Ascending aorta (tissue), 2 donors: ENCODE data around the gene TUBA4B. TPM values are rescaled to one million over a fixed set of nuclear protein-coding genes. Genes with fewer than 3 reads are reported as not detected.

Experiments
- DNase-seq, 2 donors: peaks; one replicate each; pipeline ENCODE4 v3.0.0-alpha.2; 2019; ENCODE audit warnings: low spot score in 2 of 2
- H3K27ac ChIP-seq, 2 donors: fragments of 200-600 bp; sonication (generic); one replicate each; pipeline ENCODE4 v1.5.1; 2016 to 2017; ENCODE audit warnings: mild to moderate bottlenecking in 1 of 2
- H3K27me3 ChIP-seq: fragments of 200-600 bp; sonication (generic); one replicate; pipeline ENCODE4 v1.5.1; 2017
- H3K36me3 ChIP-seq, 2 donors: fragments of 200-600 bp; sonication (generic); one replicate each; pipeline ENCODE4 v1.5.1; 2016
- H3K4me1 ChIP-seq, 2 donors: fragments of 200-600 bp; sonication (generic); one replicate each; pipeline ENCODE4 v1.5.1; 2016 to 2017; ENCODE audit warnings: mild to moderate bottlenecking in 1 of 2
- H3K4me3 ChIP-seq, 2 donors: fragments of 200-600 bp; sonication (generic); one replicate each; pipeline ENCODE4 v1.5.1; 2016 to 2017; ENCODE audit warnings: mild to moderate bottlenecking in 1 of 2
- H3K9me3 ChIP-seq, 2 donors: fragments of 200-600 bp; sonication (generic); one replicate each; pipeline ENCODE4 v1.5.1; 2016
- CTCF ChIP-seq, 3 experiments: fragments of 200-600 bp in 2 of 3; fragments of 450-650 bp in 1 of 3; sonication (generic) in 2 of 3; IDR thresholded peaks; one replicate each; pipeline ENCODE4 v1.5.1; 2016 to 2019; ENCODE audit warnings: antibody characterized with exemption in 3 of 3, mild to moderate bottlenecking in 1 of 3, moderate library complexity in 1 of 3
- intact Hi-C: fragments of 100-400 bp; cut with DNase I; formaldehyde crosslinking; loops from one replicate; pipeline ENCODE4 v1.15.1; 2023
- total RNA-seq: library from RNA; depleted of rRNA; stranded (reverse); fragments of >200 nt; gene quantifications from one replicate; pipeline ENCODE4 v1.1.0, GENCODE V29; 2016

TUBA4B gene
- total RNA-seq, 1 donor from 2014 or later = not detected

DNA sequence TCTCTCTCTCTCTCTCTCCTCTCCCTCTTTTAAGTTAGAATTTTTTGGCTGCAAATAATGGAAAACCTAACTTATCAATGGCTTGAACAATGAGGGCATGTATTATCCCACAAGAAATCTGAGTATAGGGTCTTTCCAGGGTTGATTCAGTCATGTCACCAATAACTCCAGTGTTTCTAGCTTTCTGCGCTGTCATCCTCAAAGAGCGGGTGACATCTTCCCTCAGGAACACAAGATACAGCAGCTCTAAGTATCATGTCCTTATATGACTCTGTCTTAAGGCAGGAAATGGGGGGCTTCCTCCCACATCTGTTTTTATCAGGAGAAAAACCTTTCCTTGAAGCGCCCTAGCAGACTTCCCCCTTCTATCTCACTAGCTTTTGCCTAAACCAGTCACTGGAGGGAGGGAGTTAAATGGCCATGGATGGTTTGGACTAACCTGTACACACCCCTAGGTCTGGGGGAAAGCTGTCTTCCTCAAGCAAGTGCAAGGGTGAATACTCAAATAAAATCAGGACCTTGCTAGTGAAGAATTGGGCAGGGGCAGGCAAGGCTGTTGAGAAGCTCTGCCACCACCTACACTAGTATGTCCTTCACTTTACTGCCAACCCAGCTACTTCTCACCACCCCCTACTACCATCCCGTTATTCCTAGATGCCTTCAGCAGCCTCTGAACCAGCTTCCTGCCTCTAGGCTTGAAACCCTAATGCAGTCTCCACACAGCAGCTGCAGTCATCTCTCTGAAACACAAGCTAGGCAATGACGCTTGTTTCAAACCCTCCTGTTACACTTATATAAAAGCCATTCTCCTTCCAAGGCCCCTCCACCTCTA lies 8.2 kb downstream of the TUBA4B start:
- H3K27ac ChIP-seq = no peak overlapping the region
- H3K36me3 ChIP-seq = no peaks in the 10 kb centered on the region
- intact Hi-C loops = no loop called here

GRCh38 chr2:219266232-219266631 lies 13.2 kb downstream of the TUBA4B start:
- Histone ChIP-seq H3K4me3 (no peak overlapping the region), H3K27me3 (no peaks in the 10 kb centered on the region), H3K9me3 (no peaks in the 10 kb centered on the region), H3K27ac (no peak overlapping the region), H3K36me3 (no peaks in the 10 kb centered on the region), H3K4me1 (no peaks in the 10 kb centered on the region)
- DNase-seq = no peak
- no peak for TF ChIP-seq CTCF (IDR thresholded peaks at IDR 0.05)
- intact Hi-C loops = no loop called here

More for the DNA sequence above, 8.2 kb downstream of the TUBA4B start:
- DNase-seq = no peak
- TF ChIP-seq CTCF (IDR thresholded peaks at IDR 0.05) = no peak
- H3K4me3 ChIP-seq = no peak overlapping the region
- no peaks in the 10 kb centered on the region for H3K4me1 ChIP-seq
- no peaks in the 10 kb centered on the region for H3K9me3 ChIP-seq
- no peaks in the 10 kb centered on the region for H3K27me3 ChIP-seq

DNA sequence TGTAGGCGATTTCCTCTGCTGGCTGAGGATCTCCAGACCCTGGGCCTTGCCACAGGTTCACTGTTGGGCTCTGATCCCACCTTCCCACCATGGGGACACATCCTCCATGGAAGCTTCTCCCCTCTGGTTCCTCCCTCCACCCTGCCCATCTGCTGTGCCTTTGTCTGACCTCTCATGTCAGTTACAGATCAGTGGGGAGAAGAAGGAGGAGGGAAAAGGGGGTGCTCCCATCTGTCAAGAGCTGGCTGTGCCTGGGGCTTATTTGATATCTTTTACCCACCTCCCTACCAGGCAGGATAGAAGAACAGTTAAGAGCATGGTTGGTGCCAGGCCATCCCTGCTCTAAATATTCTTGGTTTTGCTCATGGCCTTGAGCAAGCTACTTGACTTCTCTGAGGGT lies 13.8 kb downstream of the TUBA4B start:
- intact Hi-C loops = no loop called here
- Histone ChIP-seq H3K4me3 (no peak overlapping the region), H3K9me3 (no peaks in the 10 kb centered on the region), H3K36me3 (no peaks in the 10 kb centered on the region), H3K27me3 (no peaks in the 10 kb centered on the region), H3K27ac (no peak overlapping the region), H3K4me1 (no peaks in the 10 kb centered on the region)
- no peak for TF ChIP-seq CTCF (IDR thresholded peaks at IDR 0.05)
- no peak for DNase-seq

DNA sequence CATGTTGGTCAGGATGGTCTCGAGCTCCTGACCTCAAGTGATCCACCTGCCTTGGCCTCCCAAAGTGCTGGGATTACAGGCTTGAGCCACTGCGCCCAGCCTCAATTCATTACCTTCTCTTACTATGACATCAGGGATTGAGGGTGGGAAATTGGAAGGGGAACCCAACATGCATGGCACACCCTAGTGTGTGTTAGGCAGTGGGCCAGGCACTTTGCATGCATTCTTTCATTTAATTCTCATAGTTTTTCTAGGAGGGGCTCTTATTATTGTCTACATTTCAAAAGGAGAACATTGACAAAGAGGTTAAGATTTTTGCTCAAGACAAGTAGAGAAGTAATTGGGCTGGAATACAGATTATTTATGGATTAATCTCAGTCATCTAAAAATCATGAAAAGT lies 15.3 kb downstream of the TUBA4B start:
- Histone ChIP-seq H3K9me3 (no peaks in the 10 kb centered on the region), H3K36me3 (no peaks in the 10 kb centered on the region), H3K4me3 (no peak overlapping the region), H3K27me3 (no peaks in the 10 kb centered on the region), H3K27ac (no peak overlapping the region), H3K4me1 (no peaks in the 10 kb centered on the region)
- no peak for DNase-seq
- no peak for TF ChIP-seq CTCF (IDR thresholded peaks at IDR 0.05)
- intact Hi-C loops = no loop called here

DNA sequence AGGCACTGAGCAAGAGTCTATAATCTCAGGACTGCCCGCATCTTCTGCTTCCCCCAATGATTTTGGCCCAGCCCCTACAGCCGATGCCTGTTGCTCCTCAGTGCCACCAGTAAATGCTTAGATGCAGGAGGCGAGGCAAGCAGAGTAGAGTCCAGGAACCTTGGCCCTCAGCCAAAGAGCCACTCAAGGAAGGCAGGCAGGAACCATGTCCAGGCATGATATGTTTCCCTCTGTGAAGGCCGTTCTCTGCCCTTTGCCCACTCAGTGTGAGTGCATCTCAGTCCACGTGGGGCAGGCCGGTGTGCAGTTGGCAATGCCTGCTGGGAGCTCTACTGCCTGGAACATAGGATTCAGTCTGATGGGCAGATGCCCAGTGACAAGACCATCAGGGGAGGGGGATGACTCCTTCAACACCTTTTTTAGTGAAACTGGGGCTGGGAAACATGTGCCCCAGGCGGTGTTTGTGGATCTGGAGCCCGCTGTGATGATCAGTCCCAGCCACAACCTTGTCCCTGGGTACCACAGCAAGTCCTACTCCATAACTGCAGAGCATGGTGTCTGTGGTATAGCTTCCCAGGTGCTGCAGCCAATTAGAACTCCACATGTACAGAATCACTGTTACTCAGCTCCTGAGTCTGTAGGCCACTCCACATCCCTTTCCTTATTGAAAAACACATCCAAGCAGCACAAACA lies 16.5 kb downstream of the TUBA4B start:
- TF ChIP-seq CTCF (IDR thresholded peaks at IDR 0.05) = no peak
- no peaks in the 10 kb centered on the region for H3K36me3 ChIP-seq
- no peak overlapping the region for H3K27ac ChIP-seq
- H3K4me1 ChIP-seq = peaks cover 7 to 10% of the 10 kb centered on the region in 2 donors
- intact Hi-C loops = loop anchor here (10.0 kb wide), 1 partner anchor 275 kb away; the partner anchor contains the start of genes CHPF and TMEM198
- H3K27me3 ChIP-seq = no peaks in the 10 kb centered on the region
- DNase-seq = peak in 1 of 2 donors; percentile 64
- H3K4me3 ChIP-seq = no peak overlapping the region
- no peaks in the 10 kb centered on the region for H3K9me3 ChIP-seq
